ENCODE data around the gene TCEAL5. TPM values are rescaled to one million over a fixed set of nuclear protein-coding genes. Genes with fewer than 3 reads are reported as not detected.
A peak's percentile ranks its signal among the peaks of the same experiment; 100 is the strongest.

TCEAL5 gene
- 0.10 and 0.12 TPM in 2 replicates for polyA plus RNA-seq (2013)

GRCh38 chrX:103276581-103277002, at the start of gene TCEAL5:
TCEAL5 (minus strand) TSS chrX:103276750; CDS start chrX:103274563, 2,187 bp downstream.
- no peaks in the 10 kb centered on the region for H3K27me3 ChIP-seq (ENCODE audit: insufficient read depth, low read length)
- no peaks in the 10 kb centered on the region for H3K36me3 ChIP-seq (ENCODE audit: control insufficient read depth in 1 of 2, insufficient read depth in 2 of 2, low read length in 2 of 2)

GRCh38 chrX:103311399-103311780, 34.8 kb upstream of the TCEAL5 start:
- no peak overlapping the region for H3K14ac ChIP-seq (ENCODE audit: low read length)
- H3K23ac ChIP-seq (ENCODE audit: low read length): no peak overlapping the region
- no peak overlapping the region for H4K8ac ChIP-seq (ENCODE audit: low read depth, low read length)
- no peak overlapping the region for H2BK5ac ChIP-seq (ENCODE audit: low read depth, low read length, poor library complexity)
- H3K4ac ChIP-seq (ENCODE audit: low read depth, low read length): no peak overlapping the region
- no CpG with 5 or more reads among the region's 3 CpGs for WGBS (ENCODE audit: extremely low coverage, insufficient coverage, insufficient read length)
- H3K9ac ChIP-seq (ENCODE audit: low read length): no peak overlapping the region
- no peak overlapping the region for H4K91ac ChIP-seq (ENCODE audit: low read depth, low read length)
- H3K36me3 ChIP-seq (ENCODE audit: control insufficient read depth in 1 of 2, insufficient read depth in 2 of 2, low read length in 2 of 2): no peaks in the 10 kb centered on the region
- H3K27me3 ChIP-seq (ENCODE audit: insufficient read depth, low read length): no peaks in the 10 kb centered on the region
- no peak overlapping the region for H3K27ac ChIP-seq (ENCODE audit: low read depth, low read length)
- peaks cover 4% of the 10 kb centered on the region for H3K79me1 ChIP-seq (ENCODE audit: low read length)
- H3K4me3 ChIP-seq (ENCODE audit: low read depth, low read length): no peak overlapping the region
- H2AK5ac ChIP-seq (ENCODE audit: low read length): no peak overlapping the region
- no peak overlapping the region for H3K18ac ChIP-seq (ENCODE audit: low read length)
- H3K9me3 ChIP-seq (ENCODE audit: insufficient read depth, low read depth, low read length): no peaks in the 10 kb centered on the region
- peaks cover 3 to 4% of the 10 kb centered on the region in 2 experiments for H3K4me1 ChIP-seq (ENCODE audit: control insufficient read depth in 1 of 2, insufficient read depth in 2 of 2, low read length in 2 of 2)
- no peak overlapping the region for H3K4me2 ChIP-seq (ENCODE audit: low read length)
- H2BK120ac ChIP-seq (ENCODE audit: insufficient read depth, low read length, poor library complexity): no peak overlapping the region
- no peak overlapping the region for H4K12ac ChIP-seq (ENCODE audit: low read depth, low read length)
- H2BK12ac ChIP-seq (ENCODE audit: low read length): no peak overlapping the region
- DNase-seq: no peak
- H2AFZ ChIP-seq (ENCODE audit: insufficient read depth, low read length, poor library complexity): no peak overlapping the region
- peaks cover 2% of the 10 kb centered on the region for H3K79me2 ChIP-seq (ENCODE audit: control insufficient read depth, insufficient read depth, low read length, poor library complexity)

More at GRCh38 chrX:103276581-103277002, at the start of gene TCEAL5:
- Histone ChIP-seq H3K18ac (ENCODE audit: low read length) (no peak within 1 kb of the TSS), H4K12ac (ENCODE audit: low read depth, low read length) (no peak within 1 kb of the TSS), H2BK5ac (ENCODE audit: low read depth, low read length, poor library complexity) (no peak within 1 kb of the TSS), H3K4me2 (ENCODE audit: low read length) (no peak within 1 kb of the TSS), H3K79me2 (ENCODE audit: control insufficient read depth, insufficient read depth, low read length, poor library complexity) (no peaks in the 10 kb centered on the region), H3K27ac (ENCODE audit: low read depth, low read length) (no peak within 1 kb of the TSS), H4K8ac (ENCODE audit: low read depth, low read length) (no peak within 1 kb of the TSS), H2AK5ac (ENCODE audit: low read length) (no peak within 1 kb of the TSS), H3K4ac (ENCODE audit: low read depth, low read length) (no peak within 1 kb of the TSS), H2BK12ac (ENCODE audit: low read length) (no peak within 1 kb of the TSS), H2AFZ (ENCODE audit: insufficient read depth, low read length, poor library complexity) (no peak within 1 kb of the TSS), H3K4me3 (ENCODE audit: low read depth, low read length) (no peak within 1 kb of the TSS), H3K9ac (ENCODE audit: low read length) (no peak within 1 kb of the TSS), H3K79me1 (ENCODE audit: low read length) (no peaks in the 10 kb centered on the region), H3K14ac (ENCODE audit: low read length) (no peak within 1 kb of the TSS), H3K23ac (ENCODE audit: low read length) (no peak within 1 kb of the TSS), H4K91ac (ENCODE audit: low read depth, low read length) (no peak within 1 kb of the TSS), H2BK120ac (ENCODE audit: insufficient read depth, low read length, poor library complexity) (no peak within 1 kb of the TSS), H3K9me3 (ENCODE audit: insufficient read depth, low read depth, low read length) (no peaks in the 10 kb centered on the region), H3K4me1 (ENCODE audit: control insufficient read depth in 1 of 2, insufficient read depth in 2 of 2, low read length in 2 of 2) (no peaks in the 10 kb centered on the region)
- DNase-seq: no peak
- no CpG with 5 or more reads among the region's 17 CpGs for WGBS (ENCODE audit: extremely low coverage, insufficient coverage, insufficient read length)

GRCh38 chrX:103310555-103311398, 34.2 kb upstream of the TCEAL5 start, which contains the start of gene BEX2:
BEX2 (minus strand) TSS chrX:103310990; CDS start chrX:103309976, 1,014 bp downstream.
- Histone ChIP-seq H2BK12ac (ENCODE audit: low read length) (no peak within 1 kb of the TSS), H3K14ac (ENCODE audit: low read length) (peak within 1 kb of the TSS; percentile 51), H4K91ac (ENCODE audit: low read depth, low read length) (peak within 1 kb of the TSS; percentile 37), H3K9ac (ENCODE audit: low read length) (peak within 1 kb of the TSS; percentile 7), H3K27me3 (ENCODE audit: insufficient read depth, low read length) (no peaks in the 10 kb centered on the region), H3K79me2 (ENCODE audit: control insufficient read depth, insufficient read depth, low read length, poor library complexity) (peaks cover 2% of the 10 kb centered on the region), H3K18ac (ENCODE audit: low read length) (peak within 1 kb of the TSS; percentile 75), H3K36me3 (ENCODE audit: control insufficient read depth in 1 of 2, insufficient read depth in 2 of 2, low read length in 2 of 2) (no peaks in the 10 kb centered on the region), H3K9me3 (ENCODE audit: insufficient read depth, low read depth, low read length) (no peaks in the 10 kb centered on the region), H3K4me3 (ENCODE audit: low read depth, low read length) (peak within 1 kb of the TSS; percentile 81), H3K4me2 (ENCODE audit: low read length) (peak within 1 kb of the TSS; percentile 84), H4K8ac (ENCODE audit: low read depth, low read length) (peak within 1 kb of the TSS; percentile 73), H2BK5ac (ENCODE audit: low read depth, low read length, poor library complexity) (no peak within 1 kb of the TSS), H2BK120ac (ENCODE audit: insufficient read depth, low read length, poor library complexity) (no peak within 1 kb of the TSS), H3K23ac (ENCODE audit: low read length) (no peak within 1 kb of the TSS), H3K79me1 (ENCODE audit: low read length) (peaks cover 4% of the 10 kb centered on the region), H2AK5ac (ENCODE audit: low read length) (no peak within 1 kb of the TSS), H3K4me1 (ENCODE audit: control insufficient read depth in 1 of 2, insufficient read depth in 2 of 2, low read length in 2 of 2) (peaks cover 3 to 4% of the 10 kb centered on the region in 2 experiments), H3K4ac (ENCODE audit: low read depth, low read length) (peak within 1 kb of the TSS; percentile 27), H4K12ac (ENCODE audit: low read depth, low read length) (peak within 1 kb of the TSS; percentile 54), H2AFZ (ENCODE audit: insufficient read depth, low read length, poor library complexity) (peak within 1 kb of the TSS; percentile 97), H3K27ac (ENCODE audit: low read depth, low read length) (no peak within 1 kb of the TSS)
- WGBS (ENCODE audit: extremely low coverage, insufficient coverage, insufficient read length): no CpG with 5 or more reads among the region's 52 CpGs
- DNase-seq: peak; percentile 45 to 60

- Histone ChIP-seq H4K8ac (ENCODE audit: low read depth, low read length) (peak overlapping the region; percentile 65), H3K18ac (ENCODE audit: low read length) (no peak overlapping the region), H2BK12ac (ENCODE audit: low read length) (no peak overlapping the region), H3K9me3 (ENCODE audit: insufficient read depth, low read depth, low read length) (no peaks in the 10 kb centered on the region), H2AK5ac (ENCODE audit: low read length) (no peak overlapping the region), H3K36me3 (ENCODE audit: control insufficient read depth in 1 of 2, insufficient read depth in 2 of 2, low read length in 2 of 2) (no peaks in the 10 kb centered on the region), H3K4ac (ENCODE audit: low read depth, low read length) (peak overlapping the region; percentile 27), H3K27me3 (ENCODE audit: insufficient read depth, low read length) (no peaks in the 10 kb centered on the region), H2BK120ac (ENCODE audit: insufficient read depth, low read length, poor library complexity) (no peak overlapping the region), H3K4me3 (ENCODE audit: low read depth, low read length) (peak overlapping the region; percentile 81), H3K9ac (ENCODE audit: low read length) (no peak overlapping the region), H2BK5ac (ENCODE audit: low read depth, low read length, poor library complexity) (no peak overlapping the region), H4K91ac (ENCODE audit: low read depth, low read length) (no peak overlapping the region), H3K79me1 (ENCODE audit: low read length) (peaks cover 4% of the 10 kb centered on the region), H2AFZ (ENCODE audit: insufficient read depth, low read length, poor library complexity) (peak overlapping the region; percentile 93), H3K27ac (ENCODE audit: low read depth, low read length) (no peak overlapping the region), H3K14ac (ENCODE audit: low read length) (no peak overlapping the region), H3K23ac (ENCODE audit: low read length) (no peak overlapping the region), H3K4me1 (ENCODE audit: control insufficient read depth in 1 of 2, insufficient read depth in 2 of 2, low read length in 2 of 2) (peaks cover 3 to 4% of the 10 kb centered on the region in 2 experiments), H3K79me2 (ENCODE audit: control insufficient read depth, insufficient read depth, low read length, poor library complexity) (peaks cover 2% of the 10 kb centered on the region), H4K12ac (ENCODE audit: low read depth, low read length) (peak overlapping the region; percentile 54), H3K4me2 (ENCODE audit: low read length) (peak overlapping the region; percentile 84)
- WGBS (ENCODE audit: extremely low coverage, insufficient coverage, insufficient read length): no CpG with 5 or more reads among the region's 32 CpGs
- no peak for DNase-seq
Observed at GRCh38 chrX:103309860-103310554, 33.5 kb upstream of the TCEAL5 start.

All from trophoblast cell (in vitro differentiated cells and primary cell).